ENCODE data around the gene MRPS2.

DNA sequence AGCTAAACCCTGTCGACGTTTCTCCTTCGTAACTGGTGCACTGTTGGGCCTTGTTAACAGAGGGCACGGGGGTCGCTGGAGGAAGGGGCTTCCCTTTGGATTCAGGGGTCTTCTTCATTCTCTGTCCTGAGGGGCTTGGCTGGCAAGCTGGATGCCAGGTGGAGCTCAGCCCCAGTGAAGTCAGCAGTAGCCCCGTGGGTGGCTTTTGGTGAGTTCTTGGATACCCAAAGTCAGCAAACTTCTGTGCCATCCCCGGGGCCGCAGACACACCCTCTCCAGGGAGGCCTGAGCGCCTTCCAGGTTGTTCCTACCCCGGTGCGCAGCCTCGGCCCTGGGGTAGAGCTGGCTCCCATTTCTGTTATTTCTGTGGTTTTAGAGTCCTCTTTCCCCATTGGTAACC lies 33.2 kb downstream of the MRPS2 start:
- TF ChIP-seq, protein P1, sequence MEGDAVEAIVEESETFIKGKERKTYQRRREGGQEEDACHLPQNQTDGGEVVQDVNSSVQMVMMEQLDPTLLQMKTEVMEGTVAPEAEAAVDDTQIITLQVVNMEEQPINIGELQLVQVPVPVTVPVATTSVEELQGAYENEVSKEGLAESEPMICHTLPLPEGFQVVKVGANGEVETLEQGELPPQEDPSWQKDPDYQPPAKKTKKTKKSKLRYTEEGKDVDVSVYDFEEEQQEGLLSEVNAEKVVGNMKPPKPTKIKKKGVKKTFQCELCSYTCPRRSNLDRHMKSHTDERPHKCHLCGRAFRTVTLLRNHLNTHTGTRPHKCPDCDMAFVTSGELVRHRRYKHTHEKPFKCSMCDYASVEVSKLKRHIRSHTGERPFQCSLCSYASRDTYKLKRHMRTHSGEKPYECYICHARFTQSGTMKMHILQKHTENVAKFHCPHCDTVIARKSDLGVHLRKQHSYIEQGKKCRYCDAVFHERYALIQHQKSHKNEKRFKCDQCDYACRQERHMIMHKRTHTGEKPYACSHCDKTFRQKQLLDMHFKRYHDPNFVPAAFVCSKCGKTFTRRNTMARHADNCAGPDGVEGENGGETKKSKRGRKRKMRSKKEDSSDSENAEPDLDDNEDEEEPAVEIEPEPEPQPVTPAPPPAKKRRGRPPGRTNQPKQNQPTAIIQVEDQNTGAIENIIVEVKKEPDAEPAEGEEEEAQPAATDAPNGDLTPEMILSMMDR (IDR thresholded peaks at IDR 0.05 in 8 of 11, conservative IDR thresholded peaks at IDR 0.05 in 3 of 11): no peak
- no peak for TF ChIP-seq POLR2A (IDR thresholded peaks at IDR 0.05)
- TF ChIP-seq POLR2AphosphoS5 (IDR thresholded peaks at IDR 0.05): no peak

All from spleen (tissue), 7 donors.